ENCODE results near the gene MSRB3. TPM values are rescaled to one million over a fixed set of nuclear protein-coding genes. Genes with fewer than 3 reads are reported as not detected.

Gene MSRB3
- 10 to 100 TPM in 11 of 12 donors, not detected in 1; 27.3 to 66.7 (median 52.5) TPM for polyA plus RNA-seq (ENCODE audit: insufficient read length in 12 of 12)
- long read RNA-seq, donor 1, full-length matches to known transcripts, result 12 of 12 reads
- long read RNA-seq, donor 1, partial matches to known transcripts, result 0 of 12 reads
- long read RNA-seq, donor 1, other reads (novel, unspliced or antisense), result 0 of 12 reads
- long read RNA-seq, donor 2, full-length matches to known transcripts, result 34 of 39 reads
- long read RNA-seq, donor 2, partial matches to known transcripts, result 5 of 39 reads
- long read RNA-seq, donor 2, other reads (novel, unspliced or antisense), result 0 of 39 reads
- long read RNA-seq, donor 3, full-length matches to known transcripts, result 9 of 9 reads
- long read RNA-seq, donor 3, partial matches to known transcripts, result 0 of 9 reads
- long read RNA-seq, donor 3, other reads (novel, unspliced or antisense), result 0 of 9 reads
- long read RNA-seq, donor 4, full-length matches to known transcripts, result 8 of 8 reads
- long read RNA-seq, donor 4, partial matches to known transcripts, result 0 of 8 reads
- long read RNA-seq, donor 4, other reads (novel, unspliced or antisense), result 0 of 8 reads
- long read RNA-seq, donor 5, result 0 reads
- long read RNA-seq, donor 6, full-length matches to known transcripts, result 15 of 21 reads
- long read RNA-seq, donor 6, partial matches to known transcripts, result 6 of 21 reads
- long read RNA-seq, donor 6, other reads (novel, unspliced or antisense), result 0 of 21 reads
- long read RNA-seq, donor 7, full-length matches to known transcripts, result 9 of 9 reads
- long read RNA-seq, donor 7, partial matches to known transcripts, result 0 of 9 reads
- long read RNA-seq, donor 7, other reads (novel, unspliced or antisense), result 0 of 9 reads
- long read RNA-seq, donor 8, full-length matches to known transcripts, result 22 of 38 reads
- long read RNA-seq, donor 8, partial matches to known transcripts, result 16 of 38 reads
- long read RNA-seq, donor 8, other reads (novel, unspliced or antisense), result 0 of 38 reads
- long read RNA-seq, donor 9, full-length matches to known transcripts, result 3 of 12 reads
- long read RNA-seq, donor 9, partial matches to known transcripts, result 9 of 12 reads
- long read RNA-seq, donor 9, other reads (novel, unspliced or antisense), result 0 of 12 reads
- long read RNA-seq, donor 10, full-length matches to known transcripts, result 23 of 23 reads
- long read RNA-seq, donor 10, partial matches to known transcripts, result 0 of 23 reads
- long read RNA-seq, donor 10, other reads (novel, unspliced or antisense), result 0 of 23 reads
- long read RNA-seq, donor 11, full-length matches to known transcripts, result 18 of 18 reads
- long read RNA-seq, donor 11, partial matches to known transcripts, result 0 of 18 reads
- long read RNA-seq, donor 11, other reads (novel, unspliced or antisense), result 0 of 18 reads

DNA sequence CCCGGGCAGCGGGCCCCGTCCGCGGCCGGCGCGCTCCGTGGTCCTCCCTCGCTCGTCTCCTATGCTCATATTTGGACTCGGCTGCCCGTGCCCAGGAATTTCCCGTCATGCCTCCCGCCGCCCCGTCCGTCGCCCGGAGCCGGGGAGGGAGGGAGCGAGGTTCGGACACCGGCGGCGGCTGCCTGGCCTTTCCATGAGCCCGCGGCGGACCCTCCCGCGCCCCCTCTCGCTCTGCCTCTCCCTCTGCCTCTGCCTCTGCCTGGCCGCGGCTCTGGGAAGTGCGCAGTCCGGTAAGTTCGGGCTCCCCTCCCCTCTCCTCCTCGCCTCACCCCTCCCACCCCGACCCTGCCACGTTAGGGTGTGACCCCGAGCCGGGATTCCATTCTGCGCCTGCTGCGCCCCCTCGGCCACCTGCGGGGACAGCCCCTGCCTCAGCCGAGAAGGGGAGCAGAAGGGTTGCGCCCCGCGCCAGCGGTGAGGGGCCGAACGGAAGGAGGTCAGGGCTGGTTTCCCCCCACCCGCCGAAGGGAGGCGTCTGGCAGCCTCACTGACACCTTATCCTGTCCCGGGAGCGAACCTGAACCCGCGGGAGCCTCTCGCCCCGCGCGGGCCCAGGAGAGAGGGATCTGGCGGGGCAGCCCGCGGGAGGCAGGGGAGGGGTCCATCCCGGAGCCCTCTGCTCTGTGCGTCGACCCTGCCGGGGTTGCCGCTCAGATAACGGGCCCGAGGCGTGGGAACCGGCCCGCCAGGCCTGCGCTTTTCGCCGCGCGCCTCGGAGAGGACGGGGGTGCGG lies at the start of gene MSRB3:
Gene MSRB3 (plus strand): TSS at position 108 of the 793 bp plus-strand sequence. CDS start 29,897 bp downstream, outside the sequence.
- peak; percentile 57 for DNase-seq

DNA sequence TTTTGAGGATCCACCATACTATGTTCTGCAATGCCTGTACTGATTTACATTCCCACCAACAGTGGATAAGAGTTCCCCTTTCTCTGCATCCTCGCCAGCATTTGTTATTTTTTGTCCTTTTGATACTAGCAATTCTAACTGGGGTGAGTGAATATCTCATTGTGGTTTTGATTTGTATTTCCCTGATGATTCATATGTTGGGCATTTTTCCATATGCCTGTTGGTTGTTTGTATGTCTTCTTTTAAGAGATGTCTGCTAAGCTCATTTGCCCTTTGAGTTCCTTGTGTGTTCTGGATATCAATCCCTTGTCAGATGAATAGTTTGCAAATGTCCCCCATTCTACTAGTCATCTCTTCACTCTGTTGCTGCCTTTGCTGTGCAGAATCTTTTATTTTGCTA lies 49.0 kb upstream of the MSRB3 start:
- no peak for DNase-seq

DNA sequence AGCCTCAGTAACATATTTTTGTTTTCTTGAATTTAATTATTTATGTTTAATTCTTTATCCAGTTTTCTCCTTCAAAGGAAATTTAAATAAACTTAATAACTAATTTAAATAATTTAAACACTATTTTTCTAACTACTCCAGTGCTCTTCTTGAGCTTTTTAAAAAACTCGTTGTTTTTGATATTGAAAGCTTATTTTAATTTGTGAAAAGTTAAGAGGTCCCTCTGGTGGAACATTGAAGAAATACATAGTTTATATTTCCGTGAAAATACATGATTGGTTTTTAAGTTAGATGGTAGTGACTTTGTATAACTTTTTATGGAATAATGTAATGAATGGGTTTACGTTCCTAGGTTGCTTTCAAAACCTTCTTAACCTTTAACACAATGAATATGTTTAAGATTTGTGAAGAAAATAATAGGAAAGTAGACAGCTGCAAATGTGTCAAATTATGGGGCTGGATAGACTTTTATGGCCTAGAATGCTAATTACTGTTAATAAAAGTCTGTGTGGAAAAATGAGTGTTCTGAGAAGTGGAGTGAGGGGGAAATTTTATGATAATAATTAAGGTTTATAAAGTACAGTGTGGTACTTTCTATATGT lies 45.9 kb upstream of the MSRB3 start:
- peak; percentile 8 for DNase-seq

DNA sequence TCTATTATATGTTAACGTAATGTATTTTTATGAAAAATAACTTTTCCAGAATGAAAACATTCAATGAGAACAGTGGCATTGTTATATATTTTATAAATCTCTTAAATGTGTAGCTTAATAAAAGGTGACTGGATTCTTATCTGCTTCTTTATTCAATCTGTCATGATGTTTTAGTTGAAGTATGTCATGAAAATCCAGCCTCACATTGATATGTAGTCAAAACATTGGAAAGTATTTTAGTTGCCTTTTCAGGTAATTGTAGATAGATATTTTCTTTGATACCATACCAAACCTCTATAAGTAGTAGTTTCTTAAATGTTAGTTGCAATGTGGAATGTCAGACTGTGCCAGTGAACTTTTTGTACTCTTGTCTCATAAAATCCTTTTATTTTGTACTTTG lies 41.3 kb upstream of the MSRB3 start:
- DNase-seq, result no peak

DNA sequence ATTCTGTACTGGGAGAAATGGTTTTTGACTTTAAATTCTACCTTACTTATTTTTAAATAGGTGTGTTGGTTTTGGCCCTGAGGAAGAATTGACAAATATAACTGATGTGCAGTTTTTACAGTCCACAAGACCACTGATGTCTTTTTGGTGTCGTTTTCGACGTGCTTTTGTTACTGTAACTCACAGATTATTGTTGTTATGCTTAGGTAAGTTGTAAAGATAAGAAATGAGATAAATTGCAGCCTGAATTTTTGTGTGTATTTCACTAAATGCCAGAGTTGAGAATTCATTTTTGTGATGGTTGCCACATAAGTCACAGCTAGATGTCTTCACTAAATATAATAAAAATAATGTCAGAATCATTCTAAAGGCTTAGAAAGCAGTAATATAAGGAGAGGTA lies 39.9 kb upstream of the MSRB3 start:
- no peak for DNase-seq

DNA sequence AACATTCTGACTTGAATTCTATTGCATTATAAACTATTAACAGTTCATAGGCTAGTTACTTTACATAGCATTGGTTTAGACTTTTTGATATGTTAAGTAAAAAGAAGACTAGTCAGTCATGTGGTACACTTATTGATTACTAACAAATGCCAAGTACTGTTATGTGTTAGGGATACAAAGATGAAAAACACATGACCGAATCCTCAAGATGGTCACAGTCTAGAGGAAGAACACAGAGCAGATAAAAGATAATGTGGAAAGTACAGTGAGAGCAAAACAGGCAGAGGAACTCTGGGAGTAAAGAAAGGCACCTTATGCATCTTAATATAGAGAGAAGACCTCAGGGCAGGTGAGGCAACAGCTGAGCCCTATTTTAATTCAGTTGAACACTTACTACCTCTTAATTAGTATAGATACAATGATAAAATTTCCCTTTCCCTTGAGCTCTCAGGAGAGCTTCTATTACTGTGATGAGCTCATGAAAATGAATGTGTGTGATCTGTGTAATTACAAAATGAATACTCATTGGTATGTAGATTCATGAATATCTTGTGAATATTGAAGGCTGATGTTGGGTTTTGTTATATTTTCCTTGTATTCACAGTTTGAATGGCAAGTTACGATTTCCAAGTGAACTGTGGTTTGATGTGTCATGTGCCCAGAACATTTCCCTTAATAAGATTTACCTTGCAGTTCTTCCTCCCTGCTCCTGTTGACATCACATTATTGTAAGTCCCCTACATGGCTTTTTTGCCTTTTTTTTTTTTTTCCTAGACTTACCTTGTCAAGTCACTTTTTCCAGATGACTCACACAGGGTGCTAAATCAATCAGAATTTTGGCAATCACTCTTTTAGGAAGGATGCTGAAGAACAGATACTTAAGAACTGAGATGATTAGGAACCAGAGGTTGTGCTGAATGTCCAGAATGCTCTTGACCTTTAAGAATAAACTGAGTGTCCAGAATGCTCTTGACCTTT lies 29.5 kb upstream of the MSRB3 start:
- DNase-seq, result no peak

DNA sequence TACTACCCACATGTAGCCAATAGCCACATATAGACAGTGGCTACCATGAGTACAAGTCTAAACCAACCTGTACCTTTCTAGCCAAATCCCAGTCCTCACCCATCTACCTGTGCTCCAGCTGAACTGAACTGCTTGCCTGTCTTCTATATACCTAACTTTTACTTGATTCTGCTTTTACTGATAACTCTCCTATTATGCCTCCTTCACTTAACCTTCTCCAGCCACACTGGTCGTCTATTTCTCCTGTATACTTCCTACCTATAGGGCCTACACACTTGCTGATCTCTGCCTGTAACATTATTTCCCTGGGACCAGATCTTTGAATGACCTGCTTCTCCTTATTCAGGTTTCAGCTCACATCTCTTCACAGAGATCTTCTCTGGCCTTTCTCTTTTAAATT lies 26.0 kb upstream of the MSRB3 start:
- DNase-seq, result no peak

DNA sequence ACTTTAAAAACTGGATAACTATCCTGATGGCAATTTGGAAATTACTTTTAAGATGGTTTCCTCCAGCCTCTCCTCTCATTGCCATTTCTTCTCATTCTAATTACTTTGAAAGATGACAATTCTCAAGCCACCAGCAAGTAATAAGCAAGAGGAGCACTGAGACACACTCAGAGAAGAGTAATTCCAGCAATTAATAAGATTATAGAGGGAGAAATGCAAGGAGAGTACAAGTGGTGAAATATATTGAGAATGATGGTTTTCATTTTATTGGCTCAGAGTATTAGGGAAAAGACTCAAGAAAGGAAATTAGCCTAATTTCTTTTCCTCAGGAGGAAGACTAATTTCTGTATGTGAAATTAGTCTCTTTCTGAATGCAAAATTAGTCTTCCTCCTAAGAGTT lies 20.5 kb upstream of the MSRB3 start:
- DNase-seq, result no peak

DNA sequence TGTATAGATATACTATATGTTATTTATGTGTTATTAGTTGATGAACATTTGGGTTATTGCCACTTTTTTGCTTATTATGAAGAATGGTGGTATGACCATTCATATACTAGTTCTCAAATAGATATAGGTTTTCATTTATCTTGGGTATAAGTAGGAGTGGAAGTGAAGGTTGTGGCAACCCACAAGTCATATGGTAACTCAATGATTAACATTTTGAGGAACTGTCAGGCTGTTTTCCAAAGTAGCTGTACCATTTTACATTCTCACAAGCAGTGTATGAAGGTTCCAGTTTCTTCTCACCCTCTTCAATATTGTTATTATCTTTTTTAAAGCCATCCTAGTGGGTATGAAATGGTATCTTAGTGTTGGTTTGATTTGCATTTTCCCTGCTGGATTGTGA lies 19.0 kb upstream of the MSRB3 start:
- DNase-seq, result no peak

DNA sequence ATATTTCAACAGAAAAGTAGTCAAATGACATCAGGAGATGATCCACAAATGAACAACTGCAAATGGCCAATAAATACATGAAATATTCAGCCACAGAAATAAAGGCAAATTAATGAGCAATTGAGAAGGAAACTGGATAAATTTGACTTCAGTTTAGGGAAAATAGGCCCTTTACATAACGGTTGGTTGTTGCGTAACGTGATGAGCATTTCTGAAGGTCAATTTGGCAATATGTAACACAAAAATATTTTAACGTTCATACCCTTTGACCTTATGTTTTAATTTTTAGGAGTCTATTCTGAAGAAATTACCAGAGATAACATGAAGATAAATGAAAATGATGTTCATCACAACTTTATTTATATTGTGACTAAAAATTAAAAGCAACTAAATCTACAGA lies 14.7 kb upstream of the MSRB3 start:
- DNase-seq, result no peak

DNA sequence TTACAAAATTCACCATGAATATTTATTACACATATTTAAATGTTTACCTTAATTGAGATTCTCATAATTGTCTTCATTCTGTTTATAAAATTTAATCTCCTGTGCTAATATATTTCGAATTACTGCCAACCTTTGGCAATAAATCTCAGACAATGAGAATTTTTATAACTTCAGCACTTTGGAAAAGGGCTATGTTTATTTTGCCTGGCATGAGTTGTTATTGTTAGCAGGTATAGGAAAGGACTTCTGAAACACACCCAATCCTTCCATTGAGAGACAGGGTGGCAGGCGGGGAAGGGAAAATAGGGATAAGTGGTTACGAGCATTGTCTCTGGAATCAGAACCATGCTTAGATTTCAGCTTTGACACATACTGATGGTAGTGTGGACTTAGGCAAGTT lies 12.1 kb upstream of the MSRB3 start:
- no peak for DNase-seq

DNA sequence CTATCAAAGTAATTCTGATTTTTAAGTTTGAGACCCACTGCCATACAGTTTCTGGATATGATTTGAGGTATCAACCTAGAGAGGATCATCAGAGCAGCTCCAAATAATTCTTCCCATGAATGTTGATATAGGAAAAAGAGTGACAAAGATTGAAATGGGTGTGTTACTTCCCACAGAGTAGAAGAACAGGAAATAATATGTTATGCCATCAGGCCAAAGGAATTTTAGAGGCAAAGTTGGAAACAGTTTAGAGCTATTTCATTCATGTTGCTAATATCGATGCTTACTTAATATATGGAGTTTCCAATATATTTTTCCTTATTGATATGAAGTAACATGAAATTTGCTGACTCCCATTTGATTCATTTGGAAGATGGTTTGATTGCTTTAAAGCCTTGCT lies 8.9 kb upstream of the MSRB3 start:
- DNase-seq, result no peak

DNA sequence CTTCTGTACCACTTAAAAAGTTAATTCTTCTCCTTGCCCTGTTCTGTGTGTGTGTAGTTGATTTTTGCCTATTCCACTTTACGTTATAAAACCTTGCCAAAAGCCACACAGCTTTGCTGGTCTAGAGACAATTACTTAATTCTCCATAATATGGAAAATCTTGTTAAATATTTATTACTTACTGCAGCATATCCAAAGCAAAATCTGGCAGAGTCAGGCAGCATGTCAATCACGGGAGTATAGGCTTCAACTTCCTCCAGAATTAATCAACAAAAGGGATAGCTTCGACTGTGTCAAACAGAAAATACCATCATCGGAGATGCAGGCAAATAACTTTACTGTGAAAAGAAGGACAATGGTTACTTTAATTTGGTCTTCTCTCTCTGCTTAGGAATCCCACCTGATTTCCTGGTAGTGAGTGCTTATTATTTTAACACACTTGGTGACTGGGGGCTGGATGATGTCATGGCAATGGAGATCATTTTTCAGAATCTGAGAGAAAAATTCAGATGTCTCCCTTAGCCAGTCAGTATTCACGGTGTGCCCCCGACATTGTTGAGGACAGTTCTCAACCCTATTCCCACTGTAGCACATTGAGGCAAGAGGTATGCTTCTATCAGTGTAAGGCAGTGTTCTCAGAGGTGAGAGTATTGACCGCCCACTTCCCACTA lies 3.7 kb upstream of the MSRB3 start:
- no peak for DNase-seq

DNA sequence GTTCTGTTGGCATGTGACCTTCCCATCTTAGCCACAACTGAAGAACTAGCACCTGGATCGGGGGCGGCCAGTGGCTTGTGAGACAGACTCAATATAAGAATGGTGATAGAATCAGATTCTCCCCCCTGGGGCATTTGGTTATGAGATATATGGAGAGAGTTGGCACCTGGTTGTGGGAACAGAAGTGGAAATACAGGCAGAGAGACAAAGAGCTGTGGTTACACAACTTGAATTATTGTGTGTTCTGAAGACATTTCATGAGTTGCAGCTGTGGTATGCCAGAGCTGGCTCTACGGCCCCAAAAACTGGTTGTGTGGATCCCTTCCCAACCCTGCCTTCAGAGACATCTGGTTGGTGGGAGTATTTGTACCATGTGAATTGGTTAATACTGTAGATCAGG lies 2.9 kb upstream of the MSRB3 start:
- no peak for DNase-seq

DNA sequence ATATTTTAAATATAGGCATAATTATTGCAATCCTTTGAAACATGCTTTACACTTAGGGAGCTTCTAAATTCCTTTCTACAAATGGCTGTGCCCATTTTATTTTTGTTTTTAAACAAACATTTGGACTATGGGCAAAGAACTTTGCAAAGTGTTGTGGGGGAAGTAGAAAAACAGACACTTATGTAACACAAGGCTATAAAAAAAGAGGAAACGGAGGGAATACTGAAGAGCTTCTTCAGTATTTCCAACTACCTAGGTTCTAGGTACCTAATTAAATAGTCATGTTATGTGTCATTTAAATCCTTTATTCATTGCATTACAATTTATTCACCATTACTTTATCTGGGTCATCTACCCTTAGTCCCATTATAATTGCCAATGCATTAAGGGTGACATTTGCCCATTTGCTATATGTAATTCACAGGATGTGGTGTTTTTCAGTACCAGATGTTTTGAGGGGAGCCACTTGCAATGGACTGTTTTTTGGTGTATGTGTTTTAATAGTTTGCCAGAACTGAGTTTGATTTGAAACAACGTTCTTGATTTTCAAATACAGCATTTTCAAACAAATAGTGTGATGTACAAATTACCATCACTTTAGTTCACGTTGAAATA lies 1.5 kb upstream of the MSRB3 start:
- no peak for DNase-seq

DNA sequence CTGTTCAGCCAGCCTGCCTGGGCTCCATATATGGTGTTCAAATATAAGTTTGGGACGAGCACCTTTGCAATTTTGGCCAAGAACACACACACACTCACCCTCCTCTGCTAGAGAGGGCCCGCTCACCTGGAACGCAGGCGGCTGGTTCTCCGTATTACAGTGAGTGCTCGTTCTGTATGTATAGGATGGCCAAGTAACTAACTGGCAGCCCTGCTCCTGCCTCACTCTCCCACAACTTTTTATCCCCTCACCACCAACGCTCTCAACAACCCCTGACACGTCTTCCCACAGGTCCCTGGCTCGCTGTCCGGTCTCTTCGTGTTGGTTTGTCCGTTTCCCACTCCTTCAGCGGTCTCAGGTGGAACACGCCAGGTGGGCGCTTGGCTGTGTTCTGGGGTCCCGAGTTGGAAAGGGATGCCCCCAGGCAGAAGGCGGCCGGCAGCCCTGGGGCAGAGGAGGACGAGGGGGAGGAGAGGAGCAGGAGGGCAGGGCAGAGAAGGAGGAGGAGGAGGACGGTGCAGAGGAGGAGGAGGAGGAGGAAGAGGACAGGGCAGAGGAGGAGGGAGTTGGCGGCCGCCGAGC lies 398 bp upstream of the MSRB3 start:
- DNase-seq, result no peak

DNA sequence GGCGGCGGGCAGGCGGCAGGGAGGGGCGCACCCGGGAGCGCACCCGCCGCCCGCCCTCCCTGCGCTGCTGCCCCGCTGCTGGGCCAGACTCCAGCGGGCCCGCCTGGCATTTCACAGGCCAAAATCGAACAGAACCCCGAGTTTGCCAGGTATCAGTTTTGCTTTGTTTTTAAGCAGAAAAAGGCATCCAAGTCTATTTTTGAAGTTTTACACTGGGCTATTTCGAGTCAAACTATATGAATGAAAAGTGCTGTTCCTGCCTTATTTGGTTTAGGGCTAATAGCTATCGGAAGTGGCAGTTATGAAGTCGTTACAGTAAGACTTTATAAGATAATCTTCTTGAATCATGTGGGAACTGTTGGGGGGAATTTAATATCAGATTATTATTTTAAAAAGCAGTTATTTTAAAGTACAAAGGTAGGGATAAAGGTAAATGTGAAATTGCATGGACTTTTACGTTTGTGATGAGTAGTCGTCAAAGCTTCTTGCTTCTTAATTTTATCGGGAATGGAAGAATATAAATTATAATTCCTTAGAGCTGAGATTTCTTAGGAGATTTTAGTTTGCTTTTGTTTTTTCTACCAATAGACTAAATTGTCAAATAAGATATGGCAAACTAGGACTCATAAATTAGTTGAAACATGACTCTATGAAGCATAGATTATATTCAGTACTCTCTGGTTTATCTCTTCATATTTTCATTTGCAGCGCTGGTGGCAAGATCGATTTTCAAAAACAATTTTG lies 1.1 kb downstream of the MSRB3 start:
- no peak for DNase-seq
